A673 (cell line): ENCODE measurements around the gene SETX.

Source experiments
- CTCF ChIP-seq: fragments of 300-800, 200-600 bp; sonication (generic); conservative IDR thresholded peaks from 2 replicates; pipeline ENCODE4 v1.5.1; 2017; ENCODE audit warnings: low read depth, mild to moderate bottlenecking, antibody characterized with exemption, low read length, moderate library complexity, mixed read lengths
- EZH2 ChIP-seq: fragments of 200-600 bp; sonication (generic); IDR thresholded peaks from 2 replicates; pipeline ENCODE4 v1.6.1; 2017; ENCODE audit warnings: borderline replicate concordance, low read depth, mild to moderate bottlenecking, mixed read lengths, antibody characterized with exemption, low read length; ENCODE audit not compliant: poor library complexity, severe bottlenecking

GRCh38 chr9:132366481-132366880, 11.7 kb upstream of the SETX start:
- TF ChIP-seq CTCF (no peak), EZH2 (no peak)
